Right atrium auricular region (tissue), 2 donors: ENCODE measurements around the gene NOD2. TPM values are rescaled to one million over a fixed set of nuclear protein-coding genes. Genes with fewer than 3 reads are reported as not detected.
A peak's percentile ranks its signal among the peaks of the same experiment; 100 is the strongest.

ENCODE experiments used
- DNase-seq: peaks from one replicate; pipeline ENCODE4 v3.0.0-alpha.2; 2019; ENCODE audit warnings: low spot score
- H3K27ac ChIP-seq, 2 donors: fragments of 200-600 bp; sonication (generic); 1 replicate in 1 of 2; 2 replicates in 1 of 2; pipeline ENCODE4 v1.5.1; 2016 to 2019
- H3K27me3 ChIP-seq, 2 donors: fragments of 200-600 bp; sonication (generic); one replicate each; pipeline versions ENCODE4 v1.5.1 to v1.6.0; 2017 to 2019
- H3K36me3 ChIP-seq: fragments of 200-600 bp; sonication (generic); one replicate; pipeline ENCODE4 v1.5.1; 2016
- H3K4me1 ChIP-seq, 2 donors: fragments of 200-600 bp; sonication (generic); one replicate each; pipeline versions ENCODE4 v1.5.1 to v1.6.0; 2017 to 2019
- H3K4me3 ChIP-seq, 2 donors: fragments of 200-600 bp; sonication (generic); 1 replicate in 1 of 2; 2 replicates in 1 of 2; pipeline ENCODE4 v1.5.1; 2017 to 2019; ENCODE audit warnings: mild to moderate bottlenecking in 1 of 2, moderate library complexity in 1 of 2
- H3K9me3 ChIP-seq, 2 donors: fragments of 200-600 bp; sonication (generic); one replicate each; pipeline ENCODE4 v1.5.1; 2019
- total RNA-seq, 2 donors: library from RNA; depleted of rRNA; stranded (reverse); fragments of >200 nt; gene quantifications; one replicate each; pipeline ENCODE4 v1.1.0, GENCODE V29; 2016
- TF ChIP-seq, protein P1 (sequence below), 2 donors: fragments of 200-600 bp; sonication (generic); IDR thresholded peaks; one replicate each; pipeline ENCODE4 v1.5.1; 2019; ENCODE audit warnings: antibody characterized with exemption in 2 of 2

Gene NOD2
- total RNA-seq, 2 donors from 2014 or later: 0.44 to 1.6 TPM

GRCh38 chr16:50678531-50678930 lies 14.9 kb upstream of the NOD2 start:
- DNase-seq: no peak
- Histone ChIP-seq H3K9me3 (peaks cover 0 to 3% of the 10 kb centered on the region in 2 donors), H3K36me3 (no peaks in the 10 kb centered on the region), H3K27me3 (peaks cover 0 to 1% of the 10 kb centered on the region in 2 donors), H3K4me1 (no peaks in the 10 kb centered on the region), H3K4me3 (no peak overlapping the region), H3K27ac (no peak overlapping the region)
- TF ChIP-seq, protein P1, sequence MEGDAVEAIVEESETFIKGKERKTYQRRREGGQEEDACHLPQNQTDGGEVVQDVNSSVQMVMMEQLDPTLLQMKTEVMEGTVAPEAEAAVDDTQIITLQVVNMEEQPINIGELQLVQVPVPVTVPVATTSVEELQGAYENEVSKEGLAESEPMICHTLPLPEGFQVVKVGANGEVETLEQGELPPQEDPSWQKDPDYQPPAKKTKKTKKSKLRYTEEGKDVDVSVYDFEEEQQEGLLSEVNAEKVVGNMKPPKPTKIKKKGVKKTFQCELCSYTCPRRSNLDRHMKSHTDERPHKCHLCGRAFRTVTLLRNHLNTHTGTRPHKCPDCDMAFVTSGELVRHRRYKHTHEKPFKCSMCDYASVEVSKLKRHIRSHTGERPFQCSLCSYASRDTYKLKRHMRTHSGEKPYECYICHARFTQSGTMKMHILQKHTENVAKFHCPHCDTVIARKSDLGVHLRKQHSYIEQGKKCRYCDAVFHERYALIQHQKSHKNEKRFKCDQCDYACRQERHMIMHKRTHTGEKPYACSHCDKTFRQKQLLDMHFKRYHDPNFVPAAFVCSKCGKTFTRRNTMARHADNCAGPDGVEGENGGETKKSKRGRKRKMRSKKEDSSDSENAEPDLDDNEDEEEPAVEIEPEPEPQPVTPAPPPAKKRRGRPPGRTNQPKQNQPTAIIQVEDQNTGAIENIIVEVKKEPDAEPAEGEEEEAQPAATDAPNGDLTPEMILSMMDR (IDR thresholded peaks at IDR 0.05): no peak

DNA sequence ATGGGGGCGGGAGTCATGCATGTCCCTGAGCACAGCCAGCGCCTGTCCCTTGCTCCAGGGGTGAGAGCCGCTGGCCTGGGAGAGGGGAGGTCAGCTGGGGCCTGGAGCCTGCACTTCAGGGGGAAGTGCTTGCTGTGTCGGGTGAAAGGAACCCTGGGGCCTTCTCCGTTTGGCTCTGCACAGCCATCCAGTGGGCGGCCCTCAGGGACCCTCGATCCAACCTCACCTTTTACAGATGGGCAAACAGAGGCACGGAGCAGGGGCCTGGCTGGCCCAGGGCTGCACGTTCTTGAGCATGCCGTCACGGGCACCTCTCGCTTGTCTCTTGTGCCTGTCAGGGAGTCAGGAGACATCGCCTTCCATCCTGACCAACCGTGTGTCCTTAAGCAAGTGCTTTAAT lies 14.1 kb upstream of the NOD2 start:
- TF ChIP-seq, protein P1 (IDR thresholded peaks at IDR 0.05): no peak
- no peak for DNase-seq
- H3K27ac ChIP-seq: no peak overlapping the region
- H3K36me3 ChIP-seq: no peaks in the 10 kb centered on the region
- H3K4me1 ChIP-seq: no peaks in the 10 kb centered on the region
- no peak overlapping the region for H3K4me3 ChIP-seq
- no peaks in the 10 kb centered on the region for H3K27me3 ChIP-seq
- H3K9me3 ChIP-seq: no peaks in the 10 kb centered on the region

DNA sequence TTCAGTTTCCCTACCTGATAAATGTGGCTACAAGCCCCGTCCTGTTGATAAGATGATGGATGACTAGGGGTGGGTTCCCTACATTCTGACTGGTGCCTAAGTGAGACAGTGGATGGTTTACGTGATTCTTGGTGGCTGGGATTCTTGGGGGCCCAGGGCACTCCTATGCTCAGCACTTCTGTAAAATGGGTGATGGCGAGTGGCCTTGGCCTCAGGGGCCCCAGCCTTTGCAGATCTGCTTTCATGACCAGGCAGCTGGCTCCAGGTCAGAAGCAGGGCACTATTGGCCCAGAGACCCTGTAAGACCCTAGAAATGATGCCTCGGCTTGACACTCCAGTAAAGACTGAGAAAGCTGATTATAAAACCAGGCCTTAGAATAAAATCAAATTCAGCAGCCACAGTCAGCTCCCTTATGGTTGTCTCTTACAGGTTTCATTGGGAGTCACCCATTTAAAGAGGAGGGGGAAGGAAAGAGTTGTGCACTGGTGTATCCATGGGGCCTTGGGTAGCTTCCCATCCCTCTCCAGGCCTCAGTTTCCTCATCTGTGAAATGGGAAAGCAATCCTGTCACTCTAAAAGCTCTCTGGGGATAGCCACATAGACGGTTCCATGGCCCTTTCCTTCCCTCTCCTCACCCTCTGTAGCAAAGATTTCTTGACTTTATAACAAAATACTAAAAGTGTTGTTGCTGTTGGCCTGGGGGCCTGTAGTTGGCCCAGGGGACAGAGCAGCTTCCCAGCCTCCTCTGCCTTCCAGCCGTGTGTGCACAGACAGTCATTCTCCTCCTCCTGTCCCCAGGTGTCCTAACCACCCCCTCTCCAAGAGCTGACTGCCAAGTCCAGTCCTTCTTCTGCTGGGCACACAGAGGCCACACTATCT lies 13.5 kb upstream of the NOD2 start:
- Histone ChIP-seq H3K9me3 (no peaks in the 10 kb centered on the region), H3K27ac (no peak overlapping the region), H3K27me3 (no peaks in the 10 kb centered on the region), H3K4me3 (peak overlapping the region in 1 of 2 donors; percentile 31), H3K36me3 (no peaks in the 10 kb centered on the region), H3K4me1 (no peaks in the 10 kb centered on the region)
- no peak for DNase-seq
- TF ChIP-seq, protein P1 (IDR thresholded peaks at IDR 0.05): no peak

DNA sequence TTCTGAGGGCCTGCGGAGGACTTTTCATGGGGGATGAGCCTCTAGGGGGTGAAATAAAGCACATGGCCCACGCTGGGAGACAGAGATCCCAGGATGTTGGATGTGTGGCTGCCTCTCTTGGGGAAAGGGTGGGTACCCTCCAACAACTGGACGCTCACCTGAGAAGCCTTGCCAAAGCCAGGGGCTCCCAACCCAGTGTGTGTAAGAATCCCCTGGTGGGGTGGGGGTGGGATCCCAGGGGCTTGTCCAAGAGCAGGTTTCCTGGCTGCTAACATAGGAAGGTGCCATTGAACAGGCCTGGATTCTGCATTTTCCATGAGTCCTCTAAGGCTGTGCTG lies 12.9 kb upstream of the NOD2 start:
- H3K4me1 ChIP-seq: no peaks in the 10 kb centered on the region
- H3K4me3 ChIP-seq: peak overlapping the region in 1 of 2 donors; percentile 31
- H3K9me3 ChIP-seq: no peaks in the 10 kb centered on the region
- no peak overlapping the region for H3K27ac ChIP-seq
- H3K36me3 ChIP-seq: no peaks in the 10 kb centered on the region
- DNase-seq: no peak
- no peaks in the 10 kb centered on the region for H3K27me3 ChIP-seq
- TF ChIP-seq, protein P1 (IDR thresholded peaks at IDR 0.05): no peak

- no peaks in the 10 kb centered on the region for H3K27me3 ChIP-seq
- DNase-seq: no peak
- TF ChIP-seq, protein P1 (IDR thresholded peaks at IDR 0.05): no peak
- no peak within 1 kb of the TSS for H3K27ac ChIP-seq
- H3K9me3 ChIP-seq: no peaks in the 10 kb centered on the region
- H3K4me3 ChIP-seq: peak within 1 kb of the TSS; percentile 9 to 31
- no peaks in the 10 kb centered on the region for H3K36me3 ChIP-seq
- no peaks in the 10 kb centered on the region for H3K4me1 ChIP-seq
Measured at GRCh38 chr16:50681021-50681885, 12.2 kb upstream of the NOD2 start, which contains the start of gene SNX20. TSS of gene SNX20 (minus strand) at chr16:50681312. CDS start at chr16:50677526, 3,786 bp downstream.
